ENCODE results near the gene DNAJC7.

The DNAJC7 gene, protein sequence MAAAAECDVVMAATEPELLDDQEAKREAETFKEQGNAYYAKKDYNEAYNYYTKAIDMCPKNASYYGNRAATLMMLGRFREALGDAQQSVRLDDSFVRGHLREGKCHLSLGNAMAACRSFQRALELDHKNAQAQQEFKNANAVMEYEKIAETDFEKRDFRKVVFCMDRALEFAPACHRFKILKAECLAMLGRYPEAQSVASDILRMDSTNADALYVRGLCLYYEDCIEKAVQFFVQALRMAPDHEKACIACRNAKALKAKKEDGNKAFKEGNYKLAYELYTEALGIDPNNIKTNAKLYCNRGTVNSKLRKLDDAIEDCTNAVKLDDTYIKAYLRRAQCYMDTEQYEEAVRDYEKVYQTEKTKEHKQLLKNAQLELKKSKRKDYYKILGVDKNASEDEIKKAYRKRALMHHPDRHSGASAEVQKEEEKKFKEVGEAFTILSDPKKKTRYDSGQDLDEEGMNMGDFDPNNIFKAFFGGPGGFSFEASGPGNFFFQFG

DNA sequence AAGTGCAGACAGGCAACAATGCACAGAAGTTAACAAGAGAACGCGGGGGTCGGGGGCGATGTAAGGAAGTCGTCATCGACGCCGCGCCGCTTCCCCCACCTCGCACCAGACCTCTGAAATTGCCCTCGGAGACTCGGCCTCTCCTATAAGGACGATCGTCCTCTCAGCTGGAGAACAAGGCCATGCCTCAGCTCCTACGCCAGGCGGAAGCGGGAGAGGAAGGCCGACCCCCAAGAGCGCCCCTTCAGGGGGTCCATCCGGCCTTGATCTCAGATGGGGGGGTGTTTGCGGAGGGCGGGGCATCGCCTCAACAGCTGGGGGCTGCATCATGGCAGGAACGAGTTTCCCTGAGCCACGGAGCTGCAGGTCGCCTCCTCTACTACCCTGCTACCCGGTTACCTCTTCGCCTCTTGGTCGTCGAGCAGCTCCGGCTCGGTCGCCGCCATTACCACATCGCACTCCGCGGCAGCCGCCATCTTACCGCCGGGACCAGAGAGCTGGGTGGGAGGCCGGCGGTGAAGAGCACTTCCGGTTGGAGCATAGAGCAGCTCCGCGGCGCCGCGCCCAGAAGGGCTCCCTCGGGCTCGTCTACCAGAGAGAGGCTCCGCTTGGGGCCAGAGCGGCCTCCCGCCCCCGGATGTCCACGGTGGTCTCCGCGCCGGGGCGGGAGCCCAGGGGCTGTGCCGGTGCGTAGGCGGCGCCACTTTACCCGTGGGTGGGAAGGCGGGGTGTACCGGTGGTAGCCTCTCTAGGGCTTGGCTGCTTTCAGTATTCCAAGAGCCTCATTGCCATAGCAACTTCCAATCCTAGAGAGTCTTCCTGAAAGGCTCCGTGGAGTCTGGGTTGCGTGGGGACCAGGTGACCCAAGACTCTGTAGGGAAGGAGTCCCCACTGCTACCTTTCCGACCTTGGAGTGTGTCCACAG, at the start of gene DNAJC7:
Gene DNAJC7, minus strand, starts transcription at position 499 of the 925 bp plus-strand sequence. Its CDS starts 23 bp downstream, at position 476.
- no peaks in the 10 kb centered on the region for H3K27me3 ChIP-seq (ENCODE audit: control insufficient read depth, low read length)
- no peaks in the 10 kb centered on the region for H3K9me3 ChIP-seq (ENCODE audit: control insufficient read depth, insufficient read depth, low read length)
- H3K4me1 ChIP-seq (ENCODE audit: control insufficient read depth, low read length): peaks cover 35% of the 10 kb centered on the region
- peak within 1 kb of the TSS; percentile 93 for H3K4me3 ChIP-seq (ENCODE audit: low read length)
- H3K9me2 ChIP-seq (replicated peaks; ENCODE audit: control insufficient read depth, low read length): no peaks in the 10 kb centered on the region
- H3K79me2 ChIP-seq (ENCODE audit: control insufficient read depth, low read length): peaks cover 80% of the 10 kb centered on the region
- H4K20me1 ChIP-seq (ENCODE audit: control insufficient read depth, insufficient read depth, low read depth, low read length): no peaks in the 10 kb centered on the region
- H3K4me2 ChIP-seq (ENCODE audit: low read length): peak within 1 kb of the TSS; percentile 96
- H3F3A ChIP-seq (ENCODE audit: control insufficient read depth, insufficient read depth): no peaks in the 10 kb centered on the region
- TF ChIP-seq CTCF (IDR thresholded peaks at IDR 0.05; ENCODE audit: low read depth, low read length, poor library complexity, severe bottlenecking) (no peak), EZH2phosphoT487 (IDR thresholded peaks at IDR 0.05; ENCODE audit: borderline replicate concordance, low read length) (no peak)
- peaks cover 35% of the 10 kb centered on the region for H3K36me3 ChIP-seq (ENCODE audit: control insufficient read depth, low read length)
- peak within 1 kb of the TSS; percentile 62 for H3K27ac ChIP-seq (ENCODE audit: low read depth, low read length)

DNA sequence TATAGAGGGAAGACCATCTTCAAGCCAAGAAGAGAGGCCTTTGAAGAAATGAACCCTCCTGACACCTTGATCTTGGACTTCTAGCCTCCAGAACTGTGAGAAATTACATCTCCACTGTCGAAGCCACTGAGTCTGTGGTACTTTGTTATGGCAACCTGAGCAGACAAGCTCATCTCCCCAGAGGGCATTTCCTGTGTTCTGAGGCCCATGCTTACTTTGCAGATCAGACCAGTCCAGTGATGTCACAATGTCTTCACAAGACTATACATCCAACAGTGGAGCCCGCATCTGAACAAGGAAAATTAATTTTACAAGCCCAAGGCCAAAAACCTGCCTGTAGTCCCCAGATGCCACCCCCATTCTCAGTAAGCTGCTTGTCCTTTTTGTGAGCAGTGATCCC, 48.0 kb upstream of the DNAJC7 start:
- no peak overlapping the region for H3K4me2 ChIP-seq (ENCODE audit: low read length)
- no peaks in the 10 kb centered on the region for H3K79me2 ChIP-seq (ENCODE audit: control insufficient read depth, low read length)
- H3K27ac ChIP-seq (ENCODE audit: low read depth, low read length): no peak overlapping the region
- H3K36me3 ChIP-seq (ENCODE audit: control insufficient read depth, low read length): no peaks in the 10 kb centered on the region
- H3K9me2 ChIP-seq (replicated peaks; ENCODE audit: control insufficient read depth, low read length): no peaks in the 10 kb centered on the region
- no peaks in the 10 kb centered on the region for H4K20me1 ChIP-seq (ENCODE audit: control insufficient read depth, insufficient read depth, low read depth, low read length)
- no peak for TF ChIP-seq CTCF (IDR thresholded peaks at IDR 0.05; ENCODE audit: low read depth, low read length, poor library complexity, severe bottlenecking)
- no peak for TF ChIP-seq EZH2phosphoT487 (IDR thresholded peaks at IDR 0.05; ENCODE audit: borderline replicate concordance, low read length)
- peaks cover 16% of the 10 kb centered on the region for H3K27me3 ChIP-seq (ENCODE audit: control insufficient read depth, low read length)
- H3K4me1 ChIP-seq (ENCODE audit: control insufficient read depth, low read length): peaks cover 12% of the 10 kb centered on the region
- no peaks in the 10 kb centered on the region for H3K9me3 ChIP-seq (ENCODE audit: control insufficient read depth, insufficient read depth, low read length)
- no peak overlapping the region for H3K4me3 ChIP-seq (ENCODE audit: low read length)
- no peaks in the 10 kb centered on the region for H3F3A ChIP-seq (ENCODE audit: control insufficient read depth, insufficient read depth)

GRCh38 chr17:42062681-42063080, 45.4 kb upstream of the DNAJC7 start:
- Histone ChIP-seq H4K20me1 (ENCODE audit: control insufficient read depth, insufficient read depth, low read depth, low read length) (no peaks in the 10 kb centered on the region), H3K27me3 (ENCODE audit: control insufficient read depth, low read length) (peaks cover 10% of the 10 kb centered on the region), H3K36me3 (ENCODE audit: control insufficient read depth, low read length) (no peaks in the 10 kb centered on the region), H3K4me1 (ENCODE audit: control insufficient read depth, low read length) (peaks cover 12% of the 10 kb centered on the region), H3K27ac (ENCODE audit: low read depth, low read length) (no peak overlapping the region), H3K4me3 (ENCODE audit: low read length) (no peak overlapping the region), H3K79me2 (ENCODE audit: control insufficient read depth, low read length) (no peaks in the 10 kb centered on the region), H3K9me3 (ENCODE audit: control insufficient read depth, insufficient read depth, low read length) (no peaks in the 10 kb centered on the region), H3K4me2 (ENCODE audit: low read length) (no peak overlapping the region), H3F3A (ENCODE audit: control insufficient read depth, insufficient read depth) (no peaks in the 10 kb centered on the region), H3K9me2 (replicated peaks; ENCODE audit: control insufficient read depth, low read length) (no peaks in the 10 kb centered on the region)
- TF ChIP-seq EZH2phosphoT487 (IDR thresholded peaks at IDR 0.05; ENCODE audit: borderline replicate concordance, low read length) (no peak), CTCF (IDR thresholded peaks at IDR 0.05; ENCODE audit: low read depth, low read length, poor library complexity, severe bottlenecking) (no peak)
